ENCODE results near the gene PRSS36.

The PRSS36 gene

GRCh38 chr16:31117384-31118222 lies 32.3 kb downstream of the PRSS36 start, which contains the start of gene KAT8:
TSS of gene KAT8 (plus strand) at chr16:31117664. CDS start at chr16:31117682, 18 bp downstream.
- Histone ChIP-seq H3K27ac (ENCODE audit: low read depth, low read length) (peak within 1 kb of the TSS; percentile 73), H3K9me2 (replicated peaks; ENCODE audit: insufficient read depth, low read length) (no peaks in the 10 kb centered on the region), H4K20me1 (ENCODE audit: low read depth, low read length) (peaks cover 8% of the 10 kb centered on the region; the same call in 1 of the 2 replicates), H3K79me2 (ENCODE audit: insufficient read depth, low read length) (peaks cover 22% of the 10 kb centered on the region), H3K36me3 (ENCODE audit: low read length) (peaks cover 12% of the 10 kb centered on the region; the same call in 1 of the 2 replicates), H3K4me3 (ENCODE audit: insufficient read depth, low read length, poor library complexity, severe bottlenecking) (peak within 1 kb of the TSS; percentile 88), H3F3A (ENCODE audit: insufficient read depth) (0 out of 2 replicates have a peak, but pooled peaks cover 5% of the 10 kb centered on the region), H3K4me2 (ENCODE audit: low read depth, low read length, poor library complexity, severe bottlenecking) (peak within 1 kb of the TSS; percentile 92), H3K9ac (ENCODE audit: low read length) (peak within 1 kb of the TSS; percentile 70), H3K9me3 (ENCODE audit: insufficient read depth, low read length) (no peaks in the 10 kb centered on the region), H2AFZ (ENCODE audit: low read depth, low read length, severe bottlenecking) (peak within 1 kb of the TSS; percentile 77), H3K27me3 (ENCODE audit: low read length) (no peaks in the 10 kb centered on the region)
- TF ChIP-seq EZH2phosphoT487 (conservative IDR thresholded peaks at IDR 0.05; ENCODE audit: low read length) = no peak
- TF ChIP-seq CTCF (IDR thresholded peaks at IDR 0.05; ENCODE audit: insufficient read depth, low read length, poor library complexity, severe bottlenecking) = no peak

- no peak overlapping the region for H3K27ac ChIP-seq (ENCODE audit: low read depth, low read length)
- peaks cover 20% of the 10 kb centered on the region for H3K79me2 ChIP-seq (ENCODE audit: insufficient read depth, low read length)
- TF ChIP-seq EZH2phosphoT487 (conservative IDR thresholded peaks at IDR 0.05; ENCODE audit: low read length) = no peak
- TF ChIP-seq CTCF (IDR thresholded peaks at IDR 0.05; ENCODE audit: insufficient read depth, low read length, poor library complexity, severe bottlenecking) = no peak
- no peaks in the 10 kb centered on the region for H3K27me3 ChIP-seq (ENCODE audit: low read length)
- H3K9me2 ChIP-seq (replicated peaks; ENCODE audit: insufficient read depth, low read length) = no peaks in the 10 kb centered on the region
- H3K4me2 ChIP-seq (ENCODE audit: low read depth, low read length, poor library complexity, severe bottlenecking) = no peak overlapping the region
- H3K36me3 ChIP-seq (ENCODE audit: low read length) = no peaks in the 10 kb centered on the region
- H2AFZ ChIP-seq (ENCODE audit: low read depth, low read length, severe bottlenecking) = no peak overlapping the region
- H3K9ac ChIP-seq (ENCODE audit: low read length) = no peak overlapping the region
- H3K4me3 ChIP-seq (ENCODE audit: insufficient read depth, low read length, poor library complexity, severe bottlenecking) = no peak overlapping the region
- no peaks in the 10 kb centered on the region for H3K9me3 ChIP-seq (ENCODE audit: insufficient read depth, low read length)
- H3F3A ChIP-seq (ENCODE audit: insufficient read depth) = 0 out of 2 replicates have a peak, but pooled peaks cover 5% of the 10 kb centered on the region
- peaks cover 8% of the 10 kb centered on the region; the same call in 1 of the 2 replicates for H4K20me1 ChIP-seq (ENCODE audit: low read depth, low read length)
These were observed 35.4 kb downstream of the PRSS36 start for GRCh38 chr16:31114468-31114867.

- no peak overlapping the region for H3K4me3 ChIP-seq (ENCODE audit: insufficient read depth, low read length, poor library complexity, severe bottlenecking)
- H3K79me2 ChIP-seq (ENCODE audit: insufficient read depth, low read length) = peaks cover 15% of the 10 kb centered on the region
- H3K27ac ChIP-seq (ENCODE audit: low read depth, low read length) = no peak overlapping the region
- no peaks in the 10 kb centered on the region for H3K9me2 ChIP-seq (replicated peaks; ENCODE audit: insufficient read depth, low read length)
- 0 out of 2 replicates have a peak, but pooled peaks cover 5% of the 10 kb centered on the region for H3F3A ChIP-seq (ENCODE audit: insufficient read depth)
- no peaks in the 10 kb centered on the region for H3K36me3 ChIP-seq (ENCODE audit: low read length)
- H3K9me3 ChIP-seq (ENCODE audit: insufficient read depth, low read length) = no peaks in the 10 kb centered on the region
- H3K4me2 ChIP-seq (ENCODE audit: low read depth, low read length, poor library complexity, severe bottlenecking) = no peak overlapping the region
- H2AFZ ChIP-seq (ENCODE audit: low read depth, low read length, severe bottlenecking) = no peak overlapping the region
- no peak for TF ChIP-seq CTCF (IDR thresholded peaks at IDR 0.05; ENCODE audit: insufficient read depth, low read length, poor library complexity, severe bottlenecking)
- TF ChIP-seq EZH2phosphoT487 (conservative IDR thresholded peaks at IDR 0.05; ENCODE audit: low read length) = no peak
- H3K9ac ChIP-seq (ENCODE audit: low read length) = no peak overlapping the region
- peaks cover 4% of the 10 kb centered on the region; the same call in 1 of the 2 replicates for H4K20me1 ChIP-seq (ENCODE audit: low read depth, low read length)
- no peaks in the 10 kb centered on the region for H3K27me3 ChIP-seq (ENCODE audit: low read length)
These were observed 36.4 kb downstream of the PRSS36 start for GRCh38 chr16:31113121-31114120.
